K562 (cell line): Measurements from ENCODE around the gene RIPPLY3. TPM values are rescaled to one million over a fixed set of nuclear protein-coding genes. Genes with fewer than 3 reads are reported as not detected.

ENCODE experiments used
- BCOR ChIP-seq: fragments of 450-650 bp; IDR thresholded peaks from 2 replicates; pipeline ENCODE4 v1.6.1; 2016
- CCNT2 ChIP-seq: IDR thresholded peaks from 2 replicates; pipeline ENCODE4 v1.6.1; 2011; ENCODE audit warnings: borderline replicate concordance, low read depth, mild to moderate bottlenecking, moderate library complexity, mixed read lengths, low read length; ENCODE audit not compliant: insufficient read length; ENCODE audit errors: extremely low read depth
- DNMT1 ChIP-seq: fragments of 450-650 bp; IDR thresholded peaks from 2 replicates; pipeline ENCODE4 v1.6.1; 2016; ENCODE audit warnings: antibody characterized with exemption, mild to moderate bottlenecking
- ETS1 ChIP-seq: conservative IDR thresholded peaks from 2 replicates; pipeline ENCODE4 v1.6.1; 2011; ENCODE audit warnings: low read depth, mild to moderate bottlenecking, low read length; ENCODE audit not compliant: control insufficient read depth
- ETS2 ChIP-seq: IDR thresholded peaks from 2 replicates; pipeline ENCODE4 v1.6.1; 2016; ENCODE audit warnings: borderline replicate concordance, missing genetic modification characterization, mild to moderate bottlenecking, moderate library complexity, missing compliant biosample characterization; ENCODE audit not compliant: poor library complexity, severe bottlenecking
- GABPA ChIP-seq: fragments of 200-800 bp; sonication (Bioruptor generic); conservative IDR thresholded peaks from 2 replicates; pipeline ENCODE4 v1.6.1; 2016; ENCODE audit warnings: low read depth, missing genetic modification characterization, missing compliant biosample characterization
- GABPB1 ChIP-seq: sonication (generic); formaldehyde crosslinking; IDR thresholded peaks from 2 replicates; pipeline ENCODE4 v1.8.0; 2022; ENCODE audit warnings: mild to moderate bottlenecking, missing genetic modification reagents
- GMEB1 ChIP-seq: fragments of 250-450 bp; sonication (Bioruptor Pico); IDR thresholded peaks from 2 replicates; pipeline ENCODE4 v1.4.0; 2020; ENCODE audit warnings: mild to moderate bottlenecking
- HBP1 ChIP-seq: fragments of 450-650 bp; formaldehyde crosslinking; IDR thresholded peaks from 2 replicates; pipeline ENCODE4 v1.4.0; 2022; ENCODE audit warnings: missing genetic modification characterization
- HMBOX1 ChIP-seq: sonication (generic); IDR thresholded peaks from 2 replicates; pipeline ENCODE4 v1.6.1; 2016
- NCOR1 ChIP-seq: fragments of 450-650 bp; IDR thresholded peaks from 2 replicates; pipeline ENCODE4 v1.6.1; 2016; ENCODE audit warnings: mild to moderate bottlenecking, moderate library complexity
- RBM34 ChIP-seq: fragments of 200-400 bp; formaldehyde crosslinking; IDR thresholded peaks from 2 replicates; pipeline ENCODE4 v1.6.1; 2018; ENCODE audit warnings: low read length, borderline replicate concordance; ENCODE audit not compliant: insufficient read depth
- THAP7 ChIP-seq: fragments of 250-450 bp; sonication (Bioruptor Pico); IDR thresholded peaks from 2 replicates; pipeline ENCODE4 v1.5.0; 2021
- TRIM24 ChIP-seq, 2 experiments: fragments of 450-650 bp; IDR thresholded peaks; 2 replicates each; pipeline ENCODE4 v1.6.1; 2016
- ZNF174 ChIP-seq: fragments of 250-450 bp; sonication (Bioruptor Pico); IDR thresholded peaks from 2 replicates; pipeline ENCODE4 v1.4.0; 2020; ENCODE audit warnings: mild to moderate bottlenecking
- ZNF282 ChIP-seq: sonication (generic); formaldehyde crosslinking; IDR thresholded peaks from 2 replicates; pipeline ENCODE4 v1.8.1; 2023; ENCODE audit warnings: missing genetic modification reagents
- ZNF347 ChIP-seq: fragments of 450-650 bp; formaldehyde crosslinking; IDR thresholded peaks from 2 replicates; pipeline ENCODE4 v1.4.0; 2020; ENCODE audit warnings: low read depth, mild to moderate bottlenecking, moderate library complexity
- ZNF395 ChIP-seq: fragments of 200-800 bp; sonication (Bioruptor generic); IDR thresholded peaks from 2 replicates; pipeline ENCODE4 v1.6.1; 2017; ENCODE audit warnings: missing genetic modification characterization, missing compliant biosample characterization
- ZNF512 ChIP-seq: IDR thresholded peaks from 2 replicates; pipeline ENCODE4 v1.6.1; 2016; ENCODE audit warnings: missing genetic modification characterization, missing compliant biosample characterization
- polyA plus RNA-seq, 8 experiments: library from polyadenylated mRNA; depleted of rRNA in 4 of 8; stranded (reverse) in 5 of 8; unstranded in 3 of 8; fragments of >200 nt; fragmentation: Nextera tagmentation in 2 of 8; fragmentation: Illumina TruSeq in 1 of 8; extraction: Ambion mirVana in 2 of 8; extraction: Trizol in 1 of 8; gene quantifications; 2 replicates each; pipeline versions ENCODE4 v1.2.1 to v1.2.3, GENCODE V29; 2011 to 2014; ENCODE audit warnings: inconsistent platforms in 1 of 8, missing spikeins in 1 of 8
- total RNA-seq, 7 experiments: library from RNA; depleted of rRNA in 6 of 7; stranded (reverse); fragments of >200 nt in 6 of 7; fragmentation: Illumina TruSeq in 2 of 7; extraction: Trizol in 2 of 7; gene quantifications; 2 replicates each; pipeline versions ENCODE4 v1.2.1 to v1.2.3, GENCODE V29; 2011 to 2021; ENCODE audit warnings: low replicate concordance in 1 of 7

RIPPLY3 gene
- total and polyA plus RNA-seq, 9 of the 15 experiments (the other 6 are each of a cell fraction or from before 2014, with no cell fraction given), result not detected

GRCh38 chr21:36990508-36991205 lies 15.8 kb upstream of the RIPPLY3 start (continued):
- TF ChIP-seq ZNF512 (tag) (no peak), GABPA (tag) (no peak), ZNF347 (0 out of 2 replicates have a peak, but pooled peaks have one; percentile 46), CCNT2 (no peak), THAP7 (CRISPR knock-in tag) (no peak), ZNF282 (CRISPR knock-in tag) (no peak), ETS2 (tag) (no peak), HBP1 (CRISPR knock-in tag) (no peak), NCOR1 (no peak), HMBOX1 (no peak), ZNF395 (no peak), BCOR (no peak), RBM34 (no peak), GABPB1 (CRISPR knock-in tag) (no peak), TRIM24 (IDR thresholded peaks at IDR 0.05) (0 out of 4 replicates have a peak, but pooled peaks of 1 of the 2 experiments have one; percentile 5), DNMT1 (no peak), ETS1 (no peak), ZNF174 (CRISPR knock-in tag) (no peak), GMEB1 (CRISPR knock-in tag) (no peak)
